CD4-positive, alpha-beta T cell treated with Interleukin-10 for 1 hour (primary cell): ENCODE data around the gene MARCHF11.

ENCODE experiments used
- DNase-seq: peaks from one replicate; pipeline ENCODE4 v3.0.0-alpha.2; 2020

Gene MARCHF11

DNA sequence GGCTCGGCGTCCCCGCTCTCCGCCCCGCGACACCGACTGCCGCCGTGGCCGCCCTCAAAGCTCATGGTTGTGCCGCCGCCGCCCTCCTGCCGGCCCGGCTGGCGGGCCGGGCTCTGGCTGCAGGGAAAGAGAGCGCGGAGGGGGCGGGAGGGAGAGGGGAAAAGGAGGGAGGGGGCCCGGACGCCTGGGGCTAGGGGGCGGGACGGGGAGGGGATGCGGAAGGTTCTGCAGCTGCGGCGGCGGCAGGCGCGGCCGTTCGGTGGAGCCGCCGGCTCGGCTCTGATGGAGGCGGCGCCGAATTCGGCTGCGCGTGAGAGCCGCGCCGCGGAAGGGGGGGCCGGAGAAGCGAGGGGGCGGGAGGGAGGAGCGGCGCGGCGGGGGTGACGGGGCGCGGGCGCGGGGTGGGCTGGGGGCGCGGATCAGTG is at the start of gene MARCHF11:
Gene MARCHF11, minus strand, starts transcription at position 281 of the 425 bp plus-strand sequence. Its CDS starts 216 bp downstream, at position 65.
- no peak for DNase-seq

- no peak for DNase-seq
These were observed 46.3 kb upstream of the MARCHF11 start for GRCh38 chr5:16225927-16226326.

DNA sequence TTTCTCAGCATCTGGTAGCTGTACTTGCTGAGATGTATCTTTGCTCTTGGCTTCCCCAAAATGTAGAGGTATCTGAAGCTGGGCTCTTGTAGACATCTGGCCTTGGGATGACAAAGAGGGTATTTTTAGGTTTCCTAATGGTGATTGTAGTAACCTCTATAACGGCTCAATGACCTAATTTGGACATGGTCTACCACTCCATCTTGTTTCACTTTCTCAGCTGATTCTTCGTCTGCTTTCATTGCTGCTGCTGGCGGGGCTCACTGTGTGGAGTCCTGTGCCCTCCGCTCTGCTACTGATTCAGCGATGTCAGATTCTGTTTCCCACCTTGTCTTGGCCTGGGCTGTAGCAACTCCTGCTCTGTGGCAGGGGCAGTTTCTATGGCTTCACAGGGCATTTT is 12.7 kb upstream of the MARCHF11 start:
- DNase-seq: no peak

DNA sequence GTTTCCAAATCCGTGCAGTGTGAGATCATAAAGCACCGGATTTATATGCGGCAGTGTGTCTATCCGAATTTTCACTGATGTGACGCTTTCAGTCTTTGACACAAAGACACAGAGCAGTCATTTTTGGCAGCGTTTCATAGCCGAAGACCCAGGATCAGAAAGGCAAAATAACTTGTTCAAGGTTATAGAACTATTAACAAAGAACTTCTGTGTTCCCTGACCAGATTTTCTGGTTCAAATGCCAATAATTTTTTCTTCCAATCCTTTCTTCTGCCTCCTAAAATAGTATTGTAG is 1.1 kb upstream of the MARCHF11 start:
- no peak for DNase-seq

DNA sequence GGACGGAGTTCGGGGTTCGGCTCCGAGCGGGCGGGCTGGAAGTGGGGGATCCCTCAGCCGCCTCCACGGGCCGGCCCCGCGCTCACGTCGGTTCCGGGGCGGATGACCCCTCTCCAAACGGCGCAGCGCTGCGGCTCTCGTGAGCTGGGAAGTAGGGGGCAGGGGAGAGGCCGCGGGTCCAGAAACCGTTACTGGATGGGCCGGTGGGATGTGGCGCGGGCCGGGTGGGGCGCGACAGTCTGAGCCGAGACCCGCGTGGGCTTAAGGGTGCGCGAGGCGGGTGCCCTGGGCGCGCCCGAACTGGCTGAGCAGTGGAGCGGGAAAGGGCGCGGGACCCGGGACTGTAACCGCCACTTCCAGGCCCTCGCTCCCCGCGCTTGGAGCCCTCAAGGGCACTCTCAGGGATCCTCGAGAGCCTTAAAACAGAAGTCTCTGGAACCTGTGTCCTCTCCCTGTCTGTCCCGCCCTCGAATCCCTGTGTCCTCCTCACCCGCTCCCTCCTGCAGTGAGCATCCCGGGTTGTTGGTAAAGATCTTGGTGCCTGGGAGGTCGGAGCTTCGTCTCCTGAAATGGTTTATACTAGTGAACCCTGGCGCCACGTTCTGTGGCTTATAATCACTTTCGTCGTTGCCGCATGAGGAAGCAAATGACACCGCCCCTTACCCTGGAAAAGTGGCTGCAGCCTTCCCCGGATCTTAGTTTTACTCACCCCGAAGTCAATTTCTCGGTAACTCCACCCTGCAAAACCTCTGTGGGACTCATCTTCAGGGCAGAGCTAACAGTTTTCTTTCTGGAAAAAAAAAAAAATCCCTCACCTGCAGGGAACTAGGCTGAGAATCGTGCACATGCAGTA is 571 bp upstream of the MARCHF11 start:
- DNase-seq: no peak

DNA sequence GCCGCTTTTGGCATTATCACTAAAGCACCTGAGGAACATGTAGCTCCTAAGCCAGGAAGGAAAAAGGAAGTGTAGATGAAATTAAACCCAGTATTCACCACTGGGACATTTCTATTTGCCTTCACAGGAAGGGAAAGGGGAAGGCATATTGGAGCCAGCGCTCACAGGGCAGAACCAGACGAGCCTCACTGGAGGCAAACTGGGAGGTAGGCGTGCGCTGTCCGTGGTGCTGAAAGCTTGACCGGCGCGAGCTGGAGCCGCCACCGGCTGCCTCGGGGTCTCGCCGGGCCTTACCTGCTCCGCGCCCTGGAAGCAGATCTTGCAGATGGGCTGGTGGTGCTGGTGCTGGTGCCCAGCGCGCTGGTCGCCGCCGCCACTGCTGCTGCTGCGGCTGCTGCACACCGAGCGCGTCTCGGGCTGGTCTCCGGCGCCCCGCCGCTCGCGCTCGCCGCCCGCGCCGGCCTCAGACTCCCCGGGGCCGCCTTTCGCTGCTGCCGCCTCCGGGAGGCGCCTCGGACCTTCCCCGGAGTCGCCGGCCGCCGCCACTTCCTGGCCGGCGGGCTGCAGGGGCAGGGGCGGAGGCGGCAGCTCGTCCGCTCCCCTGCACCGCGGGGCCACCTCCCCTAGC is 732 bp downstream of the MARCHF11 start:
- peak; percentile 2 for DNase-seq

DNA sequence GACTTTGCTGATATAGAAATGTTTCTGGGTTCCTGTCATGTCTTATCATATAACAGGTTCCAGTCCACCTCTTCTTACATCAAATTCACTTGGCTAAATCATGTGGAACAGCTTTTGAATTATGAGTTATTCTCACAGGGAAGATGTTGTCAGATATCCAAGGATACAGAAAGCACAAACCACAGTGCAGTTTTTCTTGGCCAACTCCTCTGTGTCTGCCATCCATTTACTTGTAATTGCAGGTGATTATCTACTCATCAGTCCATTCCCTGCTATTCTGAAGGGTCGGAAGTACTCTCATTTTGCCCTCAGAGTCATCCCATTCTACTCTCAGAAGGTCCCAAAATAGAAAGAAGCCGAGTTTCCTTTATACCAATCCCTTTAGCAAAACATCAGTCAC is 10.0 kb downstream of the MARCHF11 start:
- no peak for DNase-seq

GRCh38 chr5:16160706-16161105 is 18.9 kb downstream of the MARCHF11 start:
- peak; percentile 19 for DNase-seq

- DNase-seq: no peak
These were observed 20.0 kb downstream of the MARCHF11 start for GRCh38 chr5:16159636-16160035.

GRCh38 chr5:16156152-16156551 is 23.4 kb downstream of the MARCHF11 start:
- DNase-seq: no peak

GRCh38 chr5:16152601-16153568 is 26.7 kb downstream of the MARCHF11 start:
- DNase-seq: no peak

GRCh38 chr5:16149621-16150020 is 30.0 kb downstream of the MARCHF11 start:
- no peak for DNase-seq

GRCh38 chr5:16147179-16147900 is 32.3 kb downstream of the MARCHF11 start:
- DNase-seq: no peak

DNA sequence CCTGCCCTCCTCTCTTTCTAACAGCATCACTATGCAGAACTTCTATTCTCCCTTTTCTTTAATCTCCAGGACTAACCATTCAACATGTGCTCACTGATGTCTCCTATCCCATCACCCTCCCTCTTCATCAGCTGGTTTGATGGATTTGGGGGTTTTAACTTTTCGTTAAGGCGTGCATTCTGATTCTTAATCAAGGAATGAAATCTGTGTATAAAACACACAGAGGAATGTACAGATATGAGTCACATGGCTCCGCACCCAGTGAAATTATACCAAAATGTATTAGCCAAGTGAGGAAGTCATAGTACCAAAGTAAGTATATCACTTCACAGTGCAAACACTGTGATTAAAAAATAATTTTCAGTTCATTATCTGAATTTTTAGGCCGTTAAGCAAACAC is 35.2 kb downstream of the MARCHF11 start:
- DNase-seq: no peak

DNA sequence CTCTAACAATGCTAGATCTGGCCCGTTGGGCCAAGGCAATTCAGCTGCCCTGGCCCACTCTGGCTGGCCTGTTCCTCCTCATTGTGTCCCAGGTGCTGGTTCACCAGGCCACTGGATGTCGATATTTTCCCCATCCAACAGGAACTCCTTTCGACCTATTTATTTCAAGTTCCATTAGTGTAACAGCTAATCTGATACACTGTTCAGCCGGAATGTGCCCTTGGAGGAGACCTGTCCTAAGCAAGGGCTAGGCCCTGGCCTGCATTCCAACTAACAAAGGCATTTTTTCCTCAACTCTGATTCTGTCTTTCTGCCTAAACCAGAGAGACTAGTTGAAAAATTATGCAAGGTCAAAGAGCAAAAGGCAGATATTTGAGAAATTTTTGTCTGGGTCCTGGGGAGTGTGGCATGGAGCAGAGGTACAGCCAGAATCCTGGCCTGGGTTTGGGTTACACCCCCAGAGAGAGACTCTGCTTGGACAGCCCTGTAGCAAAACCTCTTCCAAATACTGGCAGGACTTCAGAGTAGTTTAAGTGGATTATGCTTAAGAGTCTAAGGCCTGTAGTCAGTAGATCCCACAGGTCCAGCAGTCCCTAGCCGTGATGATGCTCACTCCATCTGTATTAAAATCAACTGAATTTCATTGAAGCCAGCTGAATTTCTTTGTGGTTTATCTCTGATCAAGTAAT is 36.1 kb downstream of the MARCHF11 start:
- DNase-seq: no peak

DNA sequence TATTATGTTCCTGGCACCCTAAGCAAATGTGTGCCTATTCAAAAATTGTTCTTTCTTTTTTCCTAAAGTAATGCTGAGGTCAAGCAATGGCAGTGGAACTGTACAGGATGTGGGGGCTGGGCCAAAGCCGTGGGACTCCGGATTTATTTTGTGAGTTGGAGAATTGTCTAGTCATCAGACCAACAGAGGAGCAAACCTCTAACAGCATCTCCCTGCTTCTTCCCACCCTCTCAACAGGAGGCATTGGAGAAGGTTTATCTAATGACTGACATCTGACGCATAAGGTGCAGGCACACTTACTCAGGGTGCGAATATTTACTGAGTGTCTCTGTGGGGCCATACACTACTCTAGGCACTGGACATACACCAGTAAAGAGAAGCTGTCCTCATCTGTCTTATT is 38.6 kb downstream of the MARCHF11 start:
- no peak for DNase-seq

DNA sequence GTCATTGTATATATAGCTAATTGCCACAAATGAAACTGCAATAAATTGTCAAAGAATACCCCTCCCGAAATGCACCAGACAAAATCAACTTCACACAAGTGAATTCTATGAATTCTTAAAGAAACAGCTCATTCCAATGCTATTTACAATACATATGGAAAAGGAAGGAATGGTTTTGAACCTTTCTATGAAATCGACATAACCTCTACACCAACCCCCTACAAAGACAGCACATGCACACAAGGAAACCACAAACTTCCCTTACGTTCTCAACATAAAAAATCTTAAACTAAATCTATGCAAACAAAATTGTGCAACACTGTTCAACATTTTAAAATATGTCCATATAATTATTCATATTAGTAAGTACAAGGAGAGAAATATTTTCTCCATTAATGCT is 39.2 kb downstream of the MARCHF11 start:
- no peak for DNase-seq

DNA sequence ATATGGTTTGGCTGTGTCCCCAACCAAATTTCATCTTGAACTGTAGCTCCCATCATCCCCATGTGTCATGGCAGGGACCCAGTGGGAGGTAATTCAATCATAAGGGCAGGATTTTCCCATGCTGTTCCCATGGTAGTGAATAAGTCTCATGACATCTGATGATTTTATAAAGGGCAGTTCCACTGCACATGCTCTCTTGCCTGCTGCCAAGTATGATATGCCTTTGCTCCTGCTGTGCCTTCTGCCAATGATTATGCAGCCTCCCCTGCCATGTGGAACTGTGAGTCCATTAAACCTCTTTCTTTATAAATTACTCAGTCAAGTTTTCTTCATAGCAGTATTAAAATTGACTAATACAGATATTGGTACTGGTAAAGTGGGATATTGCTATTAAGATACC is 42.4 kb downstream of the MARCHF11 start:
- no peak for DNase-seq

GRCh38 chr5:16135506-16135905 is 44.1 kb downstream of the MARCHF11 start:
- DNase-seq: no peak

DNA sequence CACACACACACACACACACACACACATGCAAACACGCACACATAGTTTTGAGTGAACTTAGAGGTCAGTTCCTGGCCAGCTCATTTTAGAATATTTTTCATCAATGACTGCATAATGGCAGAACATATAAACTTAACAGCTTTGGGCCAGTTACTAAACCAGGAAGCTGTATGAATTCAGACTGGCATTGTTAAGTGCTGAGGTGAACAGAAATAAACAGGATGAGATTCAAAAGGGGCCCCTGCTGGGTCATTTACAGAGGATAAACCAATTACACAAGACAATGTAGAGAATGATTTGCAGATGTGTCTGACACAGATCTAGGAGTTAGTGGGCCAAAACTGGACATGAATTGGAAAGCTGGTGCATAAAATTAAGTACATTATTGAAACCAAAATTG is 44.6 kb downstream of the MARCHF11 start:
- no peak for DNase-seq

GRCh38 chr5:16134204-16134603 is 45.4 kb downstream of the MARCHF11 start:
- no peak for DNase-seq

DNA sequence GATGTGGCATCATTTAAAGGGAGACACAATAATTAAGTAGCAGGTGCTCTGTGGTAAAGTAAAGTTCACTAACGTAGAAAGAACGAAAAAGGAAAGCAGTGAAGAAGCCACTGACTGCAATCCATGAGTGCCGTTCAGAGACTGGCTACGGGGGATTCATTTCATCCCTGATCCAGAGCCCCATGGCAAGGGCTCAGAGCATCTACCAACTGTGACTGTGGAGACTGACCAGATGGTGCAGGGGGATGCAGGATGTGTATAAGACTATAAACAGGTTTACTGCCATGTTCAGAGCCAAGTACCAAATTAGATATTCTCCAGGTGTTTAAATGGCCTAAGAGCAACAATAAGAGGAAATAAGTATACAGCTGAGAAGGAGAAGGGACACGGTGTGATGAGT is 47.7 kb downstream of the MARCHF11 start:
- DNase-seq: no peak
